Nephron (organoid): ENCODE results near the gene TBL1XR1.

Experiments
- H3K27ac Mint-ChIP-seq, 3 experiments: 2 replicates each; pipeline ENCODE4 v1.8.0; 2020; ENCODE audit warnings: mixed read lengths in 3 of 3, mild to moderate bottlenecking in 2 of 3, moderate library complexity in 1 of 3
- H3K27me3 Mint-ChIP-seq: 2 replicates; pipeline ENCODE4 v1.8.0; 2021; ENCODE audit warnings: low read depth, mild to moderate bottlenecking, moderate library complexity, mixed read lengths
- H3K36me3 Mint-ChIP-seq: 2 replicates; pipeline ENCODE4 v1.8.0; 2020; ENCODE audit warnings: low read depth, mixed read lengths
- H3K4me1 Mint-ChIP-seq: 2 replicates; pipeline ENCODE4 v1.8.0; 2020; ENCODE audit warnings: mixed read lengths
- H3K4me3 Mint-ChIP-seq, 3 experiments: 2 replicates each; pipeline ENCODE4 v1.8.0; 2020; ENCODE audit warnings: mild to moderate bottlenecking in 3 of 3, mixed read lengths in 3 of 3, moderate library complexity in 2 of 3
- H3K9me3 Mint-ChIP-seq: 2 replicates; pipeline ENCODE4 v1.8.0; 2020; ENCODE audit warnings: mixed read lengths
- CTCF ChIP-seq, 3 experiments: fragments of 200-600 bp; sonication (generic); IDR thresholded peaks; one replicate each; pipeline ENCODE4 v1.5.0; 2021; ENCODE audit warnings: antibody characterized with exemption in 3 of 3; ENCODE audit not compliant: unreplicated experiment in 3 of 3

Gene TBL1XR1

GRCh38 chr3:177182352-177182751 lies 14.9 kb downstream of the TBL1XR1 start:
- TF ChIP-seq CTCF (IDR thresholded peaks at IDR 0.05; ENCODE audit: unreplicated experiment in 3 of 3), result no peak
- H3K4me1 Mint-ChIP-seq, result peaks cover 30% of the 10 kb centered on the region
- H3K27ac Mint-ChIP-seq, result no peak overlapping the region
- no peaks in the 10 kb centered on the region for H3K9me3 Mint-ChIP-seq
- H3K27me3 Mint-ChIP-seq, result no peaks in the 10 kb centered on the region
- no peak overlapping the region for H3K4me3 Mint-ChIP-seq
- peaks cover 54% of the 10 kb centered on the region for H3K36me3 Mint-ChIP-seq

DNA sequence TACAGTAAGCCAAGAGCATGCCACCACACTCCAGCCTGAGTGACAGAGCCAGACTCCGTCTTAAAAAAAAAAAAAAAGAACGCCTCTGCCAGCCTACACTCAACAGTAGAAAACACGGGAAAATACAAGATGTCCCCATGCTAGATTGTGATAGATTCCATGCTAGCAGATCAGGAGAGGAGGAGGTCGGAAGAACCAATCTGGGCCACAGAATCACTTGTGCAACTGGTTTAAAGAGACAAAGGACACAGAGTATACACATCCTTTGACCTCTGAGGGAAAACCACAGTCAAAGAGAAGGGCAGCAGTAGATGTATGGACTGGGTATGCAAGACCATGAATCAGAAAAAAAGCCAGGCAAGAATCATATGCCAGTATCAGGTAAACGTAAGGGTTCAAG lies 15.9 kb downstream of the TBL1XR1 start:
- Mint-ChIP-seq H3K27me3 (no peaks in the 10 kb centered on the region), H3K27ac (peak overlapping the region in 1 of 3 experiments; percentile 4), H3K36me3 (peaks cover 56% of the 10 kb centered on the region), H3K9me3 (no peaks in the 10 kb centered on the region), H3K4me3 (no peak overlapping the region), H3K4me1 (peaks cover 27% of the 10 kb centered on the region)
- no peak for TF ChIP-seq CTCF (IDR thresholded peaks at IDR 0.05; ENCODE audit: unreplicated experiment in 3 of 3)

DNA sequence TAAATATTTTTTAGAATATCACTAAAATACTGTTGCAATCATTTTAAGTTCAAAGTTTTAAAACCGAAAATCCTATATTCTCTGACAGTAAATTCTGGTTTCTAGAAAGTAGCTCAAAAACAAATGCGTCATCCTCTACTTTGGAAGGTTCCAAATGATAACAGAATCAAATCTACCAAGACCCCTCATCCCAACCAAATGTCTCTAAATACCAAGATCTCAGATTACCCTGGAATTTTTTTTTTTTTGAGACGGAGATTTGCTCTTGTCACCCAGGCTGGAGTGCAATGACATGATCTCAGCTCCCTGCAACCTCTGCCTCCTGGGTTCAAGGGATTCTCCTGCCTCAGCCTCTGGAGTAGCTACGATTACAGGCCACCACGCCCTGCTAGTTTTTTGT lies 16.8 kb downstream of the TBL1XR1 start:
- TF ChIP-seq CTCF (IDR thresholded peaks at IDR 0.05; ENCODE audit: unreplicated experiment in 3 of 3), result no peak
- no peaks in the 10 kb centered on the region for H3K27me3 Mint-ChIP-seq
- H3K27ac Mint-ChIP-seq, result no peak overlapping the region
- peaks cover 21% of the 10 kb centered on the region for H3K4me1 Mint-ChIP-seq
- no peak overlapping the region for H3K4me3 Mint-ChIP-seq
- H3K36me3 Mint-ChIP-seq, result peaks cover 52% of the 10 kb centered on the region
- no peaks in the 10 kb centered on the region for H3K9me3 Mint-ChIP-seq

DNA sequence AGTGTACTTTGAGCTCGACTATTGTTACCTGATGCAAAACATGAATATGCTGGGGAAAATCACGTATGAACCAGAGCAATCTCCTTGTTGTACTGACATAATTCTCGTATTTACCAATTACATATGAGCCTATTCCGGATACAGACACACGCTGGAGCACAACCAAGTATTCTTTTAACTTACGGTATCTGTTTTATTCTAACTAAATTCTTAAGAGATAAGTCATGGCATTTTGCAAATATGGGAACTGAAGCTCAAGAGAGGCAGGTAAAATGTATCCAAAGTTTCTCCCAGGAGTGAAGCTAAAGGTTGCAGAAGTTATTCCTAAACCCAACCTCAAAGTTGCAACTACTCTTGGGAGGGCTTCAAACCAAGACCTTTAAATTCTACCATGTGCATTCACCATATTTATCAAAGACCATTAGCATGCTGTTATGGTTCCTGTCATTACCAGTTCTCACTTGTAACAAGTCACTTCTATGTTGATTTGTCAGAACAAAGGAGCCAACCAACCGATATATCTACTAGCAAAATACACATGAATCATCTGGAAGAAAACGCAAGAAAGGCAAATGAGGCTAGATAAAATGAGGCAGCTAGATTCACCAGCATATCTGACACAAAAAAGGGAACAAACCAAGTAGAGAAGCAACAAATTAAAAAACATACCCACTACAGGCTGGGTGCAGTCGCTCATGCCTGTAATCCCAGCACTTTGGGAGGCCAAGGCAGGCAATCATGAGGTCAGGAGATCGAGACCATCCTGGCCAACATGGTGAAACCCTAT lies 17.8 kb downstream of the TBL1XR1 start:
- Mint-ChIP-seq H3K27ac (peak overlapping the region in 1 of 3 experiments; percentile 23), H3K9me3 (no peaks in the 10 kb centered on the region), H3K27me3 (no peaks in the 10 kb centered on the region), H3K4me1 (peaks cover 18% of the 10 kb centered on the region), H3K4me3 (no peak overlapping the region), H3K36me3 (peaks cover 48% of the 10 kb centered on the region)
- no peak for TF ChIP-seq CTCF (IDR thresholded peaks at IDR 0.05; ENCODE audit: unreplicated experiment in 3 of 3)

DNA sequence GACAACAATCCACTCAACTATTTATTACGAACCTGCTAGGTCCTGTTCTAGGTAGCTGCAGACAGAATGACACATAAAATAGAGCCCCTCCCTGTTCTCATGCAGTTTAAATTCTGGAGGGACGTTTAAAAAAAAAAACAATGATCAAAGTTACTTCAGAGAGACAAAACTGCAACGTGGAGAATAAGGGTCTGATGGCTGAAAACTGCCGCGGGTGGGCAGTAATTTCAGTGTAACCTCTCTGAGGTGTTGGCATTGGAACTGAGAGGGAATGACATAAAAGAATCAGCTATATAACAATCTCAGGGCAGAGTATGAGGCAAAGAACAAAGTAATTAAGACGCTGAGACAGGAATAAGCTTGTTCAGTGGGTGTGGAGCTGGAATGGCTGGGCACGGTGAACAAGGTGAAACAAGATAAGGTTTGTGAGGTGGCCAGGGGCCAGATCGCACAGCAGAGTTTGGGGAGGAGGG lies 19.5 kb downstream of the TBL1XR1 start:
- Mint-ChIP-seq H3K36me3 (peaks cover 55% of the 10 kb centered on the region), H3K9me3 (no peaks in the 10 kb centered on the region), H3K4me3 (no peak overlapping the region), H3K27me3 (no peaks in the 10 kb centered on the region), H3K27ac (peak overlapping the region in 2 of 3 experiments; percentile 11 to 16), H3K4me1 (peaks cover 26% of the 10 kb centered on the region)
- no peak for TF ChIP-seq CTCF (IDR thresholded peaks at IDR 0.05; ENCODE audit: unreplicated experiment in 3 of 3)
